ENCODE results near the gene PSENEN. TPM values are rescaled to one million over a fixed set of nuclear protein-coding genes. Genes with fewer than 3 reads are reported as not detected.

PSENEN gene
- total RNA-seq, 1 experiment from 2014 or later = 70.2 TPM

DNA sequence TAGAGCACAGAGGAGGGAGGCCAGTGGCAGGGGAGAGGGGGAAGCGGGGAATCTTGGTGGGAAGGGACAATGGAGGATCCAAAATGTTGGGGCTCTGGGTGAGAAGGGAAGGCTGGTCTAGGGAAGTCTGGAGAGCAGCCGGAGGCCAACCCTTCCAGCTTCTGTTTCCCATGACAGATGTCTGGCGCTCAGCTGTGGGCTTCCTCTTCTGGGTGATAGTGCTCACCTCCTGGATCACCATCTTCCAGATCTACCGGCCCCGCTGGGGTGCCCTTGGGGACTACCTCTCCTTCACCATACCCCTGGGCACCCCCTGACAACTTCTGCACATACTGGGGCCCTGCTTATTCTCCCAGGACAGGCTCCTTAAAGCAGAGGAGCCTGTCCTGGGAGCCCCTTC is 1.1 kb downstream of the PSENEN start:
- Mint-ChIP-seq H3K9me3 (ENCODE audit: unreplicated experiment) (no peaks in the 10 kb centered on the region), H3K36me3 (ENCODE audit: insufficient read depth, unreplicated experiment) (peaks cover 54% of the 10 kb centered on the region), H3K27me3 (ENCODE audit: insufficient read depth, unreplicated experiment) (no peaks in the 10 kb centered on the region), H3K4me1 (ENCODE audit: low read depth, unreplicated experiment) (peaks cover 23% of the 10 kb centered on the region), H3K4me3 (ENCODE audit: unreplicated experiment) (peak overlapping the region; percentile 93), H3K27ac (ENCODE audit: unreplicated experiment) (peak overlapping the region; percentile 98)
- Histone ChIP-seq H3K9me3 (no peaks in the 10 kb centered on the region), H3K36me3 (ENCODE audit: control insufficient read depth, insufficient read depth, low read length) (no peaks in the 10 kb centered on the region), H3K4me1 (peaks cover 7% of the 10 kb centered on the region), H3K4me3 (ENCODE audit: low read depth, low read length) (no peak overlapping the region; the same call in 1 of the 2 replicates), H3K27me3 (replicated peaks; ENCODE audit: control insufficient read depth, insufficient read depth, low read length) (no peaks in the 10 kb centered on the region)
- no TSS peak for BruUV-seq (replicated peaks)
- CTCF ChIA-PET = interaction anchor here (0.7 to 1.6 kb wide), 3 partner anchors 10 to 476 kb away, joined by 6 to 12 read pairs (median 6); no protein-coding TSS in a partner anchor
- POLR2A ChIA-PET = no interaction called here
- intact Hi-C loops (cut with micrococcal nuclease; ENCODE audit: unreplicated experiment) = no loop called here
- TF ChIP-seq, protein P1, sequence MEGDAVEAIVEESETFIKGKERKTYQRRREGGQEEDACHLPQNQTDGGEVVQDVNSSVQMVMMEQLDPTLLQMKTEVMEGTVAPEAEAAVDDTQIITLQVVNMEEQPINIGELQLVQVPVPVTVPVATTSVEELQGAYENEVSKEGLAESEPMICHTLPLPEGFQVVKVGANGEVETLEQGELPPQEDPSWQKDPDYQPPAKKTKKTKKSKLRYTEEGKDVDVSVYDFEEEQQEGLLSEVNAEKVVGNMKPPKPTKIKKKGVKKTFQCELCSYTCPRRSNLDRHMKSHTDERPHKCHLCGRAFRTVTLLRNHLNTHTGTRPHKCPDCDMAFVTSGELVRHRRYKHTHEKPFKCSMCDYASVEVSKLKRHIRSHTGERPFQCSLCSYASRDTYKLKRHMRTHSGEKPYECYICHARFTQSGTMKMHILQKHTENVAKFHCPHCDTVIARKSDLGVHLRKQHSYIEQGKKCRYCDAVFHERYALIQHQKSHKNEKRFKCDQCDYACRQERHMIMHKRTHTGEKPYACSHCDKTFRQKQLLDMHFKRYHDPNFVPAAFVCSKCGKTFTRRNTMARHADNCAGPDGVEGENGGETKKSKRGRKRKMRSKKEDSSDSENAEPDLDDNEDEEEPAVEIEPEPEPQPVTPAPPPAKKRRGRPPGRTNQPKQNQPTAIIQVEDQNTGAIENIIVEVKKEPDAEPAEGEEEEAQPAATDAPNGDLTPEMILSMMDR (IDR thresholded peaks at IDR 0.05; ENCODE audit: insufficient read depth in 1 of 2, low read depth in 1 of 2, low read length in 1 of 2, severe bottlenecking in 1 of 2, unreplicated experiment in 1 of 2) = no peak
- DNase-seq = no peak

DNA sequence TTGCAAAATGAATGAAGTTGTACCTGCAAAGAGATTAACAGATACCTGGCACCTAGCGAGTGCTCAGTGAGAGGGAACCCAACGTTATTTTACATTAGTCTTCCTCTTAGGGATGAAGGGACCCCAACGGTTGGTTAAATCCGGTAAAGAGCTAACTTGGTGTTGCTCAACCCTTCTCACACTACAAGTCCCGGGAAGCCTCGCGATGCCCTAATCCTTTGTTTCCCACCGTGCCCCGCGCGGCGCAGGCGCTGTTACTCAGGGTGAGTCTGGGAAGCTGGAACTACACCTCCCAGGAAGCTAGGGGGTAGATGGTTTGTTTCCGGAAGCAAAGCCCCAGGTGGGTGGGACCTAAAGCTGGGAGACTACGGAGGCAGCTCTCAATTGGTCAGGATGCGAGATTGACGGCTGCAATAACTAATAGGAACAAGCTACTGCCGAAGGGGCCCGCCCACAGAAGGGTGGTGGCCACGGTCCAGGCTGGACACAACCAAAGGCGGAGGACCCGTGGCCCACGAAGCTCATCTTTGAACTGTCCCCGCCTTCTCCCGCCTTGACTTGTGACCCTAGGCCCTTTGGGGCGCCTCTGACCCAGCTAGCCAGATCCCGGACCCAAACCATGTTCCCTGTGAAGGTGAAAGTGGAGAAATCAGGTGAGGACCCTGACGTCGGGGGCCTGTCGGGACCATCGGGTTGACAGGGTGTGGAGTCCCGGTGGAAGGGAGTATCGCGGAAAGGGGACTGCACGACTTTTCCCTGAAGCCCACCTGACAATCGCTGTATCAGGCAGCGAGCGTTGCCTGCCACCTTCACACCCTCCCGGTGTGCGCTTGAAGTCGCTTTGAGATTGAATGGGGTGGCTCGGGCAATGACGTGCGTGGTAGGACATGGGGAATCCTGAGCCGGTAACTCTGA is 2.9 kb downstream of the PSENEN start, which contains the start of gene LIN37:
Gene LIN37, plus strand, starts transcription at position 471 of the 915 bp plus-strand sequence. Its CDS starts 149 bp downstream, at position 620.
- peaks cover 7% of the 10 kb centered on the region for H3K4me1 ChIP-seq
- H3K36me3 Mint-ChIP-seq (ENCODE audit: insufficient read depth, unreplicated experiment) = peaks cover 39% of the 10 kb centered on the region
- intact Hi-C loops (cut with micrococcal nuclease; ENCODE audit: unreplicated experiment) = loop anchor here (1.0 kb wide), 2 partner anchors 10 to 31 kb away; partner anchors contain the start of gene PROSER3
- H3K36me3 ChIP-seq (ENCODE audit: control insufficient read depth, insufficient read depth, low read length) = no peaks in the 10 kb centered on the region
- no peaks in the 10 kb centered on the region for H3K9me3 Mint-ChIP-seq (ENCODE audit: unreplicated experiment)
- ChIA-PET POLR2A (interaction anchor here (0.7 to 1.4 kb wide), 11 partner anchors 8 to 306 kb away, joined by 3 to 12 read pairs (median 4); partner anchors contain the start of genes COX6B1 and THAP8), CTCF (interaction anchor here (0.5 to 1.5 kb wide), 8 partner anchors 8 to 261 kb away, joined by 3 to 14 read pairs (median 4); no protein-coding TSS in a partner anchor)
- peak within 1 kb of the TSS; percentile 89 for H3K4me3 Mint-ChIP-seq (ENCODE audit: unreplicated experiment)
- peak; percentile 99 for DNase-seq
- H3K9me3 ChIP-seq = no peaks in the 10 kb centered on the region
- H3K4me3 ChIP-seq (ENCODE audit: low read depth, low read length) = peak within 1 kb of the TSS; percentile 58
- H3K4me1 Mint-ChIP-seq (ENCODE audit: low read depth, unreplicated experiment) = peaks cover 18% of the 10 kb centered on the region
- TF ChIP-seq, protein P1 (IDR thresholded peaks at IDR 0.05; ENCODE audit: insufficient read depth in 1 of 2, low read depth in 1 of 2, low read length in 1 of 2, severe bottlenecking in 1 of 2, unreplicated experiment in 1 of 2) = no peak
- peak within 1 kb of the TSS; percentile 71 for H3K27ac Mint-ChIP-seq (ENCODE audit: unreplicated experiment)
- no peaks in the 10 kb centered on the region for H3K27me3 Mint-ChIP-seq (ENCODE audit: insufficient read depth, unreplicated experiment)
- H3K27me3 ChIP-seq (replicated peaks; ENCODE audit: control insufficient read depth, insufficient read depth, low read length) = no peaks in the 10 kb centered on the region
- BruUV-seq (replicated peaks) = TSS peak; percentile 24

DNA sequence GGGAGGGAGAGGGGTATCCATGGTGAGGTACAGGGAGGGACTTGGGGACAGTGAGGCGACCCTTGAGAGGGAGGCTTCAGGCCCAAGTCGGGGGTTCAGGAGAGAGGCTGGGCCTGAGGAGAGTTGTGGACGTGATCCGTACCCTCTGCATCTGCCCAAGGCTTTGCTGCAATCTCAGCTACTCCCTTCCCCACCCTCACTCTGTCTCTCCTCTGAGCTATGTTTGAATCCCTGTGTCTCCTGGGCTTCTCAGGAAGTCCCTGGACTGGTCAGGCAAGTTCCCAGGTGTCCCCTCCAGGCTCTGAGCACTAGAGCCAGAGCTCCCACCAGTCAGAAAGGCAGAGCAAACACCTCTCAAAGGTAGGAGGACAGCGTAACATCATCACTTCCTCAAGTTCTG is 4.7 kb downstream of the PSENEN start:
- no peaks in the 10 kb centered on the region for H3K9me3 ChIP-seq
- H3K4me3 ChIP-seq (ENCODE audit: low read depth, low read length) = no peak overlapping the region
- ChIA-PET CTCF (interaction anchor here (0.7 kb wide), 1 partner anchor 70 kb away, joined by 6 read pairs; no protein-coding TSS in a partner anchor), POLR2A (no interaction called here)
- Mint-ChIP-seq H3K36me3 (ENCODE audit: insufficient read depth, unreplicated experiment) (peaks cover 32% of the 10 kb centered on the region), H3K27me3 (ENCODE audit: insufficient read depth, unreplicated experiment) (no peaks in the 10 kb centered on the region), H3K4me1 (ENCODE audit: low read depth, unreplicated experiment) (peaks cover 18% of the 10 kb centered on the region), H3K9me3 (ENCODE audit: unreplicated experiment) (no peaks in the 10 kb centered on the region), H3K4me3 (ENCODE audit: unreplicated experiment) (peak overlapping the region; percentile 89), H3K27ac (ENCODE audit: unreplicated experiment) (no peak overlapping the region)
- no peaks in the 10 kb centered on the region for H3K36me3 ChIP-seq (ENCODE audit: control insufficient read depth, insufficient read depth, low read length)
- TF ChIP-seq, protein P1 (IDR thresholded peaks at IDR 0.05; ENCODE audit: insufficient read depth in 1 of 2, low read depth in 1 of 2, low read length in 1 of 2, severe bottlenecking in 1 of 2, unreplicated experiment in 1 of 2) = no peak
- no TSS peak for BruUV-seq (replicated peaks)
- intact Hi-C loops (cut with micrococcal nuclease; ENCODE audit: unreplicated experiment) = no loop called here
- DNase-seq = no peak
- H3K27me3 ChIP-seq (replicated peaks; ENCODE audit: control insufficient read depth, insufficient read depth, low read length) = no peaks in the 10 kb centered on the region
- peaks cover 3% of the 10 kb centered on the region; the same call in 1 of the 2 replicates for H3K4me1 ChIP-seq
